ENCODE measurements around the gene PSMD10.

The PSMD10 gene

DNA sequence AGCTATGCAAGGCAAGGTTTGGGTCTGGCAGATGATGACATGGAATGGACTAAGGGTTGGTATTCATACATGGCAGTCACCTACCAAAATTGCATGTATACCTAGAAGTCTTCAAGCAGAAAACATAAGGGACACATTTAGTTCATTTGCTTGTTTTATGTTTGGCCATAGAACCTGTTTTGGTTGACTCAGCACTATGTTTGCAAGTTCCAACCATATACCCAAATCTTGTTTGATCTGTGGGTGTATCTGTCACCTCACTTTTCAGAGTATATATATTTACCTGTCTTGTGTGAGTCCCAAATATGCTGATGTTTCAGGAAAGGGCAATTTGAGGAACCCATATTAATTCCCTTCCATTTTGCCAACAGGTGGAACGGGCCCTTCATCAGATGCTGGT lies 39.5 kb upstream of the PSMD10 start:
- TF ChIP-seq RAD21 (IDR thresholded peaks at IDR 0.05; ENCODE audit: low read depth) (no peak), EP300 (IDR thresholded peaks at IDR 0.05; ENCODE audit: borderline replicate concordance) (no peak), NFIC (IDR thresholded peaks at IDR 0.05) (no peak), FOXM1 (IDR thresholded peaks at IDR 0.05; ENCODE audit: borderline replicate concordance, low read depth) (no peak), CREB1 (IDR thresholded peaks at IDR 0.05; ENCODE audit: low read depth) (no peak), TEAD4 (IDR thresholded peaks at IDR 0.05) (no peak), EGR1 (IDR thresholded peaks at IDR 0.05) (no peak), CEBPB (IDR thresholded peaks at IDR 0.05) (no peak), TAF1 (IDR thresholded peaks at IDR 0.05; ENCODE audit: low read depth) (no peak)
- TF ChIP-seq, protein P1, sequence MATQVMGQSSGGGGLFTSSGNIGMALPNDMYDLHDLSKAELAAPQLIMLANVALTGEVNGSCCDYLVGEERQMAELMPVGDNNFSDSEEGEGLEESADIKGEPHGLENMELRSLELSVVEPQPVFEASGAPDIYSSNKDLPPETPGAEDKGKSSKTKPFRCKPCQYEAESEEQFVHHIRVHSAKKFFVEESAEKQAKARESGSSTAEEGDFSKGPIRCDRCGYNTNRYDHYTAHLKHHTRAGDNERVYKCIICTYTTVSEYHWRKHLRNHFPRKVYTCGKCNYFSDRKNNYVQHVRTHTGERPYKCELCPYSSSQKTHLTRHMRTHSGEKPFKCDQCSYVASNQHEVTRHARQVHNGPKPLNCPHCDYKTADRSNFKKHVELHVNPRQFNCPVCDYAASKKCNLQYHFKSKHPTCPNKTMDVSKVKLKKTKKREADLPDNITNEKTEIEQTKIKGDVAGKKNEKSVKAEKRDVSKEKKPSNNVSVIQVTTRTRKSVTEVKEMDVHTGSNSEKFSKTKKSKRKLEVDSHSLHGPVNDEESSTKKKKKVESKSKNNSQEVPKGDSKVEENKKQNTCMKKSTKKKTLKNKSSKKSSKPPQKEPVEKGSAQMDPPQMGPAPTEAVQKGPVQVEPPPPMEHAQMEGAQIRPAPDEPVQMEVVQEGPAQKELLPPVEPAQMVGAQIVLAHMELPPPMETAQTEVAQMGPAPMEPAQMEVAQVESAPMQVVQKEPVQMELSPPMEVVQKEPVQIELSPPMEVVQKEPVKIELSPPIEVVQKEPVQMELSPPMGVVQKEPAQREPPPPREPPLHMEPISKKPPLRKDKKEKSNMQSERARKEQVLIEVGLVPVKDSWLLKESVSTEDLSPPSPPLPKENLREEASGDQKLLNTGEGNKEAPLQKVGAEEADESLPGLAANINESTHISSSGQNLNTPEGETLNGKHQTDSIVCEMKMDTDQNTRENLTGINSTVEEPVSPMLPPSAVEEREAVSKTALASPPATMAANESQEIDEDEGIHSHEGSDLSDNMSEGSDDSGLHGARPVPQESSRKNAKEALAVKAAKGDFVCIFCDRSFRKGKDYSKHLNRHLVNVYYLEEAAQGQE (IDR thresholded peaks at IDR 0.05; ENCODE audit: low read depth), result no peak
- TF ChIP-seq, protein P2, sequence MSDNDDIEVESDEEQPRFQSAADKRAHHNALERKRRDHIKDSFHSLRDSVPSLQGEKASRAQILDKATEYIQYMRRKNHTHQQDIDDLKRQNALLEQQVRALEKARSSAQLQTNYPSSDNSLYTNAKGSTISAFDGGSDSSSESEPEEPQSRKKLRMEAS (IDR thresholded peaks at IDR 0.05), result no peak

DNA sequence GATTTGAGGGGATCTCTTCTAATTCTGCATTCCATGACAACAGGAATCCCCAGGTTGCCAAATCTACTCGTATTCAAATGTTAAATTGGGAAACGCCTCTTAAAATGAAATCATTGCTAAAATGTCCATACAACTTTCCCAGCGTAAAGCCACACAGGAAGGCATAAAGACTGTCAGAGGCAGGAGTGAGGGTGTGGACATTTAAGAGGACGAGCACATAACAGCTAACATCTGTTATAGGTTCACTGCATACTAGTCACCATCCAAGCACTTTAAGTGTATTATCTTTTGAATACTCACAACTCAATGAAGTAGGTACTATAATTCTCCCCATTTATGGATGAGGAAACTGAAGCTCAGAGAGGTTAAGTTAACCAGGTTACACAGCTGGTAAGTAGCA lies 35.8 kb upstream of the PSMD10 start:
- TF ChIP-seq, protein P2 (IDR thresholded peaks at IDR 0.05), result no peak
- TF ChIP-seq TEAD4 (IDR thresholded peaks at IDR 0.05), result no peak
- TF ChIP-seq CREB1 (IDR thresholded peaks at IDR 0.05; ENCODE audit: low read depth), result no peak
- TF ChIP-seq ZBTB7A (IDR thresholded peaks at IDR 0.05; ENCODE audit: low read depth), result no peak
- no peak for TF ChIP-seq RAD21 (IDR thresholded peaks at IDR 0.05; ENCODE audit: low read depth)
- TF ChIP-seq EP300 (IDR thresholded peaks at IDR 0.05; ENCODE audit: borderline replicate concordance), result no peak
- TF ChIP-seq YY1 (IDR thresholded peaks at IDR 0.05; ENCODE audit: low read depth), result no peak
- TF ChIP-seq CEBPB (IDR thresholded peaks at IDR 0.05), result no peak
- TF ChIP-seq NFIC (IDR thresholded peaks at IDR 0.05), result no peak
- TF ChIP-seq, protein P1 (IDR thresholded peaks at IDR 0.05; ENCODE audit: low read depth), result no peak
- TF ChIP-seq EGR1 (IDR thresholded peaks at IDR 0.05), result no peak
- TF ChIP-seq, protein P3, sequence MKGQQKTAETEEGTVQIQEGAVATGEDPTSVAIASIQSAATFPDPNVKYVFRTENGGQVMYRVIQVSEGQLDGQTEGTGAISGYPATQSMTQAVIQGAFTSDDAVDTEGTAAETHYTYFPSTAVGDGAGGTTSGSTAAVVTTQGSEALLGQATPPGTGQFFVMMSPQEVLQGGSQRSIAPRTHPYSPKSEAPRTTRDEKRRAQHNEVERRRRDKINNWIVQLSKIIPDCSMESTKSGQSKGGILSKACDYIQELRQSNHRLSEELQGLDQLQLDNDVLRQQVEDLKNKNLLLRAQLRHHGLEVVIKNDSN (IDR thresholded peaks at IDR 0.05), result no peak
- no peak for TF ChIP-seq TAF1 (IDR thresholded peaks at IDR 0.05; ENCODE audit: low read depth)
- TF ChIP-seq FOXM1 (IDR thresholded peaks at IDR 0.05; ENCODE audit: borderline replicate concordance, low read depth), result no peak
- TF ChIP-seq TCF12 (IDR thresholded peaks at IDR 0.05; ENCODE audit: low read depth), result no peak

DNA sequence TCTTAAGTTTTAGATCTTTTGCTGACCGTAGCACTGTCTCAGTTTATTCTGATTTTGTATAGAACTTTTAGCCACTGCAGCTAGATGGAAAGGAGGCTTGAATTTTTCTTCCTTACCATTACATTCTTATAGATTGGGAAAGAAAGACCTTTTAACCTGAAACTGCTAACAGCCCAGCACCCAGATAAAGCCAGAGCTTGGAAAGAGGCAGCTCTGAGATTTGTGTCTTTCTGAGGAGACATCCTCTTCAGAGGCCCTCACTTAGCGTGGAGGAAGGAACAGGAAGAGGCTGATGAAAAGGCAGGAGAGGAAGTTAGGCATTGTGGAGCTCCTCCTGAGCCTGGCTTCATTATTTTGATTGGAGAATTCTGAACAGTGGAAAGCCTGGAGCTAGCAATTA lies 35.3 kb upstream of the PSMD10 start:
- no peak for TF ChIP-seq CEBPB (IDR thresholded peaks at IDR 0.05)
- TF ChIP-seq TEAD4 (IDR thresholded peaks at IDR 0.05), result no peak
- no peak for TF ChIP-seq ZBTB7A (IDR thresholded peaks at IDR 0.05; ENCODE audit: low read depth)
- TF ChIP-seq, protein P1 (IDR thresholded peaks at IDR 0.05; ENCODE audit: low read depth), result no peak
- no peak for TF ChIP-seq RAD21 (IDR thresholded peaks at IDR 0.05; ENCODE audit: low read depth)
- no peak for TF ChIP-seq YY1 (IDR thresholded peaks at IDR 0.05; ENCODE audit: low read depth)
- no peak for TF ChIP-seq CREB1 (IDR thresholded peaks at IDR 0.05; ENCODE audit: low read depth)
- TF ChIP-seq NFIC (IDR thresholded peaks at IDR 0.05), result no peak
- TF ChIP-seq, protein P2 (IDR thresholded peaks at IDR 0.05), result no peak

DNA sequence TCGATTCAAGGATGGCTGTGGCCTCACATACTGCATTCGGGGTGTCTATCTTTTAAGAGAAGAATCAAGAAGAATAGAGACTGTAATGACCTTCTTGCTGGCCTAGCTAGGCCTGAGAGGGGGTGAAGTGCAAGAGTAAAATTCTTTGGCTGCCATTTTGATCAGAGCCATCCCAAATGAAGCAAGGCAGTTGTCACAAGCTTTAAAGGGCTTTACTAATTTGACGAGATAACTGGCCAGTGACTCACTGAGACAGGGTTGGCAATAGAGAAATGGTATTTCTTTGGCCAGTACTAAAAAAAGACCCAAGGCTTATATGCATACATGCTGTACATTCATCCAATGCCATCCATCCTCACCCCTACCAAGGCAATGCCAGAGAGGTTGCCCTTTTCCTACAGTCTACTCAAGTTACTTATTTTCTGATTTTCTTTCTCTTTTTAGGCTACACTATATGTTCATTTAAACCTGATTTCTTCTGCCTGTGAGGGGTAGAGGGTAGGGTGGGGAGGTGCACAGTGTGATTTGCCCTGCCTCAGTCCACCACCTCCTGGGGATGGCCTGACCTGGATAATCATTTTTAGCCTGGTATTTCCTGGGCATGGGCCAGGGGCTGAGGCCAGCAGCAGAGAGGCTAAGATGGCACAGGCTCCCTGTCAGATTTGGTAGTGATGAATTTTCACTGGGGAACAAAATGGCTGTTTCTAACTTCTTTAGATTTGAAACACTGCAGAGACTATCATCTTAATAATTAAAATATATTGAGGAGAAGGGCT lies 32.4 kb upstream of the PSMD10 start:
- TF ChIP-seq YY1 (IDR thresholded peaks at IDR 0.05; ENCODE audit: low read depth) (no peak), RAD21 (IDR thresholded peaks at IDR 0.05; ENCODE audit: low read depth) (no peak), NFIC (IDR thresholded peaks at IDR 0.05) (no peak), TAF1 (IDR thresholded peaks at IDR 0.05; ENCODE audit: low read depth) (no peak), TCF12 (IDR thresholded peaks at IDR 0.05; ENCODE audit: low read depth) (no peak), CREB1 (IDR thresholded peaks at IDR 0.05; ENCODE audit: low read depth) (no peak), TEAD4 (IDR thresholded peaks at IDR 0.05) (no peak)
- TF ChIP-seq, protein P1 (IDR thresholded peaks at IDR 0.05; ENCODE audit: low read depth), result no peak

Measured in Ishikawa (cell line).